Body of pancreas (tissue), 4 donors: ENCODE data around the gene YAE1.

ENCODE experiments used
- POLR2A ChIP-seq, 3 donors: fragments of 450-650 bp; IDR thresholded peaks; one replicate each; pipeline ENCODE4 v1.6.1; 2016; ENCODE audit warnings: antibody characterized with exemption in 3 of 3, mild to moderate bottlenecking in 2 of 3
- TF ChIP-seq, protein P1 (sequence below), 7 experiments: fragments of 450-650 bp in 4 of 7; fragments of 200-600 bp in 3 of 7; sonication (generic) in 3 of 7; IDR thresholded peaks; one replicate each; pipeline ENCODE4 v1.5.1; 2016 to 2019; ENCODE audit warnings: antibody characterized with exemption in 7 of 7

DNA sequence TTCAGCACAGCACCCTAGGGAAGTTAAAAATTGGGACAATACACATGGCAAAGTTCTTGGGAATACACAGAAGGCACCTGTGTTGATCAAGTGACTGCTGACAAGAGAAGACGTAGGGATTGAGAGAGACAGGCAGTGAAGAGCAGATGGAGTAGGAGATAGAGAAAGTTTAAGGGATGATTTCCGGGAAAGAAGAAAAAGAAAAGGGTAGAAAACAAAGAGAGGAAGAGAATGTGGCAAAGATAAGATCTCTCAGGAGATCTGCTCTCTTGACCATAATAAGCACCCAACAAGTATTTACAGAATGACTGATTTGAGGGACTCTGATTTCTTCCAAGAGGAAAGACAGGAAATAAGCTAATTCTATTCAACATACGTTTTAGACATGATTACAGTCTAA, 42.1 kb downstream of the YAE1 start:
- TF ChIP-seq, protein P1, sequence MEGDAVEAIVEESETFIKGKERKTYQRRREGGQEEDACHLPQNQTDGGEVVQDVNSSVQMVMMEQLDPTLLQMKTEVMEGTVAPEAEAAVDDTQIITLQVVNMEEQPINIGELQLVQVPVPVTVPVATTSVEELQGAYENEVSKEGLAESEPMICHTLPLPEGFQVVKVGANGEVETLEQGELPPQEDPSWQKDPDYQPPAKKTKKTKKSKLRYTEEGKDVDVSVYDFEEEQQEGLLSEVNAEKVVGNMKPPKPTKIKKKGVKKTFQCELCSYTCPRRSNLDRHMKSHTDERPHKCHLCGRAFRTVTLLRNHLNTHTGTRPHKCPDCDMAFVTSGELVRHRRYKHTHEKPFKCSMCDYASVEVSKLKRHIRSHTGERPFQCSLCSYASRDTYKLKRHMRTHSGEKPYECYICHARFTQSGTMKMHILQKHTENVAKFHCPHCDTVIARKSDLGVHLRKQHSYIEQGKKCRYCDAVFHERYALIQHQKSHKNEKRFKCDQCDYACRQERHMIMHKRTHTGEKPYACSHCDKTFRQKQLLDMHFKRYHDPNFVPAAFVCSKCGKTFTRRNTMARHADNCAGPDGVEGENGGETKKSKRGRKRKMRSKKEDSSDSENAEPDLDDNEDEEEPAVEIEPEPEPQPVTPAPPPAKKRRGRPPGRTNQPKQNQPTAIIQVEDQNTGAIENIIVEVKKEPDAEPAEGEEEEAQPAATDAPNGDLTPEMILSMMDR (IDR thresholded peaks at IDR 0.05): no peak
- no peak for TF ChIP-seq POLR2A (IDR thresholded peaks at IDR 0.05)
